PFSK-1 (cell line): ENCODE data around the gene PPP1R7.

ENCODE experiments used
- FOXP2 ChIP-seq: optimal IDR thresholded peaks from 2 replicates; pipeline ENCODE3; 2011; ENCODE audit warnings: borderline replicate concordance, control low read depth, inconsistent platforms; ENCODE audit not compliant: insufficient read depth; ENCODE audit errors: extremely low read length, extremely low read depth
- POLR2AphosphoS5 ChIP-seq: IDR thresholded peaks from 2 replicates; pipeline ENCODE4 v1.6.1; 2012; ENCODE audit warnings: low read depth, mild to moderate bottlenecking, control low read depth, low read length, moderate library complexity
- SIN3A ChIP-seq: IDR thresholded peaks from 2 replicates; pipeline ENCODE4 v1.6.1; 2012; ENCODE audit warnings: mild to moderate bottlenecking, low read length, moderate library complexity, borderline replicate concordance; ENCODE audit not compliant: insufficient read depth
- TAF1 ChIP-seq: IDR thresholded peaks from 2 replicates; pipeline ENCODE4 v1.6.1; 2012; ENCODE audit warnings: low read length, control low read depth, borderline replicate concordance; ENCODE audit not compliant: insufficient read depth
- TF ChIP-seq, protein P1 (sequence below), 2 experiments: IDR thresholded peaks; 2 replicates each; pipeline versions ENCODE4 v1.6.1 to v1.8.0; 2011 to 2012; ENCODE audit warnings: low read depth in 2 of 2, low read length in 2 of 2, control low read depth in 1 of 2, inconsistent platforms in 1 of 2, mild to moderate bottlenecking in 1 of 2, moderate library complexity in 1 of 2; ENCODE audit not compliant: insufficient read depth in 1 of 2

Gene PPP1R7

DNA sequence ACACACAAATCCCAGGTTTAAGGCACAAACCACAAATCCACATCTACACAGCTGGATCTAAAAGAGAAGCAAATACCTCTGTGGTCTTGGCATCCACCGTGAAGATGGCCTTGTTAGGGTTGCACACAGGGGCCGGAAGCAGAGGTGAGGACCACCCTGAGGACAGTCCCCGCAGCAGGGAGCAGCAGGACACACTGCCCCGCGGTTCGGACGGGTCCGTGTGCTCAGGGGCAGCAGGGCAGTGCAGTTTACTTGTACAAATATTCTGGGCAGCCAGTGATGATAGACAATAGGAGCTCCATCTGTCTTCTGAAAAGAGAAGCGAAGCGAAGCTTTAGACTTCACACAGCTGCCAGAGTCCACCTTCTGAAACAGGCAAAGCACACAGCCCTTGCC is 9.8 kb upstream of the PPP1R7 start:
- TF ChIP-seq FOXP2: no peak

DNA sequence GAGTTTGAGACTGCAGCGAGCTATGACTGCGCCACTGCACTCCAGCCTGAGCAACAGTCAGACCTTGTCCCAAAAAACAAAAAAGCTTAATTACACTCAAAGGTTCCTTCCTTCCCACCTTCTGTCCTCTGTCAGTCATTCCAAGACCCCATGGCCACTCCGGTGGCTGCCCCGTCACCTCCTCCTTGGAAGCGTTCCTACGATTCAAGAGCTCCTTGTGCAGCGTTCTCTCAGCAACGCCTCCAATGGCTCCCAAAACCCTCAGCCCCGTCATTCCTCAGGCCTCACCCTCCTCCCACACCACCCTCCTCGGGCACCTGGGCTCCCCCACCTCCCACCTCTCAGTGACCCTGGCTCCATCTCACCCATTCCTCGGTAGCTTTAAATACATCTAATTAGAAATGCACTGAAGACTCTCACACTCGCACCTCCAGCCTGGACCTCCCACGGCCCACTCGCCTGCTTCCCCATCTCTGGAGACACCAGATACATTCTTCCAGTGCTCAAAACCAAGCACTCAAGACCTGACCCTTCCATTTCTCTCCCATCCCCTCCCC is 9.0 kb upstream of the PPP1R7 start:
- TF ChIP-seq, protein P1, sequence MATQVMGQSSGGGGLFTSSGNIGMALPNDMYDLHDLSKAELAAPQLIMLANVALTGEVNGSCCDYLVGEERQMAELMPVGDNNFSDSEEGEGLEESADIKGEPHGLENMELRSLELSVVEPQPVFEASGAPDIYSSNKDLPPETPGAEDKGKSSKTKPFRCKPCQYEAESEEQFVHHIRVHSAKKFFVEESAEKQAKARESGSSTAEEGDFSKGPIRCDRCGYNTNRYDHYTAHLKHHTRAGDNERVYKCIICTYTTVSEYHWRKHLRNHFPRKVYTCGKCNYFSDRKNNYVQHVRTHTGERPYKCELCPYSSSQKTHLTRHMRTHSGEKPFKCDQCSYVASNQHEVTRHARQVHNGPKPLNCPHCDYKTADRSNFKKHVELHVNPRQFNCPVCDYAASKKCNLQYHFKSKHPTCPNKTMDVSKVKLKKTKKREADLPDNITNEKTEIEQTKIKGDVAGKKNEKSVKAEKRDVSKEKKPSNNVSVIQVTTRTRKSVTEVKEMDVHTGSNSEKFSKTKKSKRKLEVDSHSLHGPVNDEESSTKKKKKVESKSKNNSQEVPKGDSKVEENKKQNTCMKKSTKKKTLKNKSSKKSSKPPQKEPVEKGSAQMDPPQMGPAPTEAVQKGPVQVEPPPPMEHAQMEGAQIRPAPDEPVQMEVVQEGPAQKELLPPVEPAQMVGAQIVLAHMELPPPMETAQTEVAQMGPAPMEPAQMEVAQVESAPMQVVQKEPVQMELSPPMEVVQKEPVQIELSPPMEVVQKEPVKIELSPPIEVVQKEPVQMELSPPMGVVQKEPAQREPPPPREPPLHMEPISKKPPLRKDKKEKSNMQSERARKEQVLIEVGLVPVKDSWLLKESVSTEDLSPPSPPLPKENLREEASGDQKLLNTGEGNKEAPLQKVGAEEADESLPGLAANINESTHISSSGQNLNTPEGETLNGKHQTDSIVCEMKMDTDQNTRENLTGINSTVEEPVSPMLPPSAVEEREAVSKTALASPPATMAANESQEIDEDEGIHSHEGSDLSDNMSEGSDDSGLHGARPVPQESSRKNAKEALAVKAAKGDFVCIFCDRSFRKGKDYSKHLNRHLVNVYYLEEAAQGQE (IDR thresholded peaks at IDR 0.05; ENCODE audit: insufficient read depth in 1 of 2, low read depth in 2 of 2, low read length in 2 of 2): no peak
- TF ChIP-seq FOXP2 (no peak), TAF1 (no peak), SIN3A (no peak)

DNA sequence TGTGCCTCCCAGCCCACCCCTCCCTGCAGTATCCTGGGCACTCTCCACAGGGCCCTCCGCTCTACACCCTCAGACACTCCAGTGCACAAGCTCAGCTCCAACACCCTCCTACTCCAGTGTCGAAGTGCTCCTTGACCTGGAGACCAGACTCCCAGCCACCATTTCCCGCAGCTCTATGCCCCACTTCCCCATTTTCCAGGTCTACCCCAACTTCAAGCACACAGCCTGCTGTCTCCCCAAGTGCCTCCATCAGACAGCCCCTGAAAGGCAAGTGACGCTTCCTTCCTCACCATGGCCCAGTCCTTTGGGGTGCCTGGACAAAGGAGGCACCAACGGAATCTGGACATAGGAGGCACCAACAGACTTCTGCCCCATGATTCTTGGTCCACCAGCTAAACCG is 8.2 kb upstream of the PPP1R7 start:
- TF ChIP-seq POLR2AphosphoS5: no peak
- TF ChIP-seq FOXP2: no peak

DNA sequence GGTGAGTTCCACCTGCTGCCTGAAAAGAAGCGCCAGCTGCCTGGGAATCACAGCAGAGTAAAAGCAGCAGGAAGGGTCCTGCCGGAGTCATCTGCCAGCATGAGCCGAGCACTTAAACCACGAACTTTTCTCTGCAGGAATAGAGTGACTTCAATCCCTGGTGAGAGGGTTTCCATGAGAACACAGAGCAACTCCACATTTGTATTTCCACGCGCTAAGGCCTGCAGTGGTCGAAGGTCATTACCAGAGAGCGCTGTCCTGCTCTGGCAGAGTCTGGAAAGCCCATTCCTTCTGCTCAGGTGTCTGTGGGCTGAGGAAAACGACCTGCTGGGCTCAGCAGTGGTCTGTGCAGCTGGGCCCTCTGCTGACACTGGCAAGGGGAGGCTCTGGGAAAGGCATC is 7.7 kb upstream of the PPP1R7 start:
- TF ChIP-seq, protein P1 (IDR thresholded peaks at IDR 0.05; ENCODE audit: insufficient read depth in 1 of 2, low read depth in 2 of 2, low read length in 2 of 2): no peak
- TF ChIP-seq SIN3A: no peak
- no peak for TF ChIP-seq POLR2AphosphoS5
- no peak for TF ChIP-seq TAF1
- TF ChIP-seq FOXP2: no peak

DNA sequence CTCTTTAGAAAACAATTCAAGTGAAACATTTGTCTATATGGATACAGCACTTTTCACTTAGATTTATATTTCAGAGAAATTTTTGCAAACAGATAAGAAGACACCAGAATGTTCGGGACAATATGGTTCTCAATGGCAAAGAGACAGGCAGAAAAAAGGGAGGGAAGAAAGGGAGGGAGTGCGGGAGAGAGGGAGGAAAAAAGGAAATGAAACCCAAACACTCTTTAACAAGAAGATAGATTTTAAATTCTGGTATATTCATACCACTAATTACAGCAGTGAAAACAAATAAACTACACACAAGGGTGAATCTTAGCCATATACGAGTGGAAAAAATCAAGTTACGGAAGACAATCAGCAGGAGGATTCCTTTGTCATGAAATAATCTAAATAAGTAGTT is 4.0 kb upstream of the PPP1R7 start:
- TF ChIP-seq FOXP2 (no peak), TAF1 (no peak), SIN3A (no peak), POLR2AphosphoS5 (no peak)
- TF ChIP-seq, protein P1 (IDR thresholded peaks at IDR 0.05; ENCODE audit: insufficient read depth in 1 of 2, low read depth in 2 of 2, low read length in 2 of 2): no peak

DNA sequence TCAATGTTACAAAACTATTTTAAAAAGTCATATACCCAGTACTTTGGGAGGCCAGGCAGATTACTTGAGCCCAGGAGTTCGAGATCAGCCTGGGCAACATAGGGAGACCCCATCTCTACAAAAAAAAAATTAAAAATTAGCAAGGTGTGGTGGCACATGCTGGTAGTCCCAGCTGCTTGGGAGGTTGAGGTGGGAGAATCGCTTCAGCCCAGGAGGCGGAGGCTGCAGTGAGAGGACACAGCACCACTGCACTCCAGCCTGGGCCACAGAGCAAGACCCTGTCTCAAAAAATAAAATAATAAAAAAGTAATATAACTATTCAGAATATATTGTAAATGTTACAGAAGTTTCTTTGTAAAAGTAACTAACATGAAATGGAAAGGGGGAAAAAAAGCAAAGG is 2.9 kb upstream of the PPP1R7 start:
- TF ChIP-seq SIN3A (no peak), POLR2AphosphoS5 (no peak), FOXP2 (no peak), TAF1 (no peak)
- TF ChIP-seq, protein P1 (IDR thresholded peaks at IDR 0.05; ENCODE audit: insufficient read depth in 1 of 2, low read depth in 2 of 2, low read length in 2 of 2): no peak
